NCI-H1092 treated with DMSO at 0.1 percent for 48 hours (cell line): ENCODE measurements around the gene TRIM37.

Experiments
- DNase-seq: peaks from one replicate; lab custom pipeline; 2025; lab: John Stamatoyannopoulos, UW

Gene TRIM37

GRCh38 chr17:59037960-59038359, 68.7 kb downstream of the TRIM37 start:
- no peak for DNase-seq

DNA sequence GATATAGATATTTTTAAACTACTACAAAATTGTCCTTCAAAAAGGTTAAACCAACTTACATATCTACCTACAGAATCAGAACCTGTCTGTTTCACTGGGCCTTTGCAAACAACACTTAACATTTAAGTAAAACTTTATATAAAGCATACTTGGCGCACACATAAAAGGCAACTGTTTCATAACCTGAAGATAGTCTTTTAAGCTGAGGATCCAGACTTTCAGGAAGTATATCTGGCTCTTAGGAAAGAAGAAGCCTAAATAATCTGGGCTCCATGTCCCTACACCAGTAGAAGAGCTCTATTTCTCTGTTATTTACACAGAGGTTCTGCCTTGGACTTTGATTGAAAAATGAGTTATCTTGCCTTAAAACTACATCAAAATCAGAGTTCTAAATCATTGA, 75.9 kb downstream of the TRIM37 start:
- DNase-seq: no peak

DNA sequence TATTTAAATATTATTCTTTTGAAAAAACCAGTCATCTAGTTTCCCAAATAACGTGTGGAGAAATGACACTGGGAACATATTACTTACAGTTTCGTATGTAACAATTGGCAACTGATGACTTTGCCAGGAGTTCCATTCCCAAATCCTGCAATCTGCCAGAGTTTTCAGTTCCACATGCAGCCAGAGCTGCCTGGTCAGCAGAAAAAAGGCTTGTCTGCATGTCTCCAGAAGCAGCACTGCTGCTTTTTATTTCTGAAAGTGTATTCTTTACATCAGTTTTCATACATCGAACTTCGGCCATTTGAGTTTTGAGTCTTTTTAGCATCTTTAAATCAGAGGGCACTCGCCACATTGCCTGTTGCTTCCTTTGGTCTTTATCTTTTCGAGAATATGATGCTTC, 78.4 kb downstream of the TRIM37 start:
- no peak for DNase-seq

DNA sequence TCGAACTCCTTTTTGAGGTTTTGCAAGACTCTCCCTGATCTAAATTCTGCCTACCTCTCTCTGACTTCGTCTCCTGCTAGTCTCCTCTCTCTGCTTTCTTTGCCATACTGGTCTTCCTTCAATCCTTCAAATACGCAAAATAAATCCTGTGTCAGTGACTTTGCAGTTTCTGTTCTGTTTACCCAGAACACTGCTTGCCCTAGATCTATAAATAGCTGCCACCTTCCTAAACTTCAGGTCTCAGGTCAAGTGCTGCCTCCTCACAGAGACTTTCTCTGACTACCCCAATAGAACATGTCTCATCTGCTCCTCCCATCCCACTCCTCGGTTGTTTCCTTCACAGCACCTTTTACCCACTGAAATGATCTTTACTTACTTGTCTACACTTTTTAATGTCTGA, 78.9 kb downstream of the TRIM37 start:
- DNase-seq: no peak

GRCh38 chr17:59026176-59026939, 80.3 kb downstream of the TRIM37 start:
- DNase-seq: no peak

GRCh38 chr17:59024916-59025315, 81.8 kb downstream of the TRIM37 start:
- no peak for DNase-seq

DNA sequence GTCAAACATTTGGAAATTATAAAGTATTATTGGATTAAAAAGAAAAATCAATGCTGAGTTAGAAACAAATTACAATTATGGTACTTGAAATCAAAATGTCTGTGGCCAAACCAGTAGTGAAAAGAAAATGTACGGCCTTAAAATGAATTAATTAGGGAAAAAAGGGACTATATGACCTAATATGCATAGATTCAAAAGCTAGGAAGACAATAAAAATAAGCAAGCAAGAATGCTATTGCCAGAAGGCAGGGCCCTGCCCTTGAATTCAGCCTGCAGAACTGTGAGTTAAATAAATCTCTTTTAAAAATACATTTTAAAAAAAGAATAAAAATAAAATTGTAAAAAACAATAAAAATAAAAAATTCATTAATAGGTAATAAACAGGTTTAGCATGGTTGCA, 88.7 kb downstream of the TRIM37 start:
- no peak for DNase-seq

GRCh38 chr17:59011975-59012374, 94.7 kb downstream of the TRIM37 start:
- DNase-seq: no peak

DNA sequence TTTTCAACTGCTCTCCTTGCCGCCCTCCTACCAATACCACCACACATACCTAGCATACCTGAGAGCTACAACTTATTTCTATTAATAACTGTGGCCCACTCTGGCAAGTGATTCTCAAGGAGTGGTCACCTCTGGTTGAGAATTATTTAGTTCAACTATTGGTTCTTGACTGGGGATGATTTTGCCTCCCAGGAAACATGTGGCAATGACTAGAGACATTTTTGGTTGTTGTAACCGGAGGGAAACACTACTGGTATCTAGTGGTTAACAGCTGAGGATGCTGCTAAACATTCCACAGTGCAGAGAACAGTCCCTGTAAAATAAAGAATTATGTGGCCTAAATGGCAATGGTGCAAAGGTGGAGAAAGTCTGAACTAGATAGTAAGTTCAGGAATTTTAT, 96.7 kb downstream of the TRIM37 start:
- no peak for DNase-seq

- DNase-seq: no peak
These were observed 97.9 kb downstream of the TRIM37 start for GRCh38 chr17:59008737-59009136.

DNA sequence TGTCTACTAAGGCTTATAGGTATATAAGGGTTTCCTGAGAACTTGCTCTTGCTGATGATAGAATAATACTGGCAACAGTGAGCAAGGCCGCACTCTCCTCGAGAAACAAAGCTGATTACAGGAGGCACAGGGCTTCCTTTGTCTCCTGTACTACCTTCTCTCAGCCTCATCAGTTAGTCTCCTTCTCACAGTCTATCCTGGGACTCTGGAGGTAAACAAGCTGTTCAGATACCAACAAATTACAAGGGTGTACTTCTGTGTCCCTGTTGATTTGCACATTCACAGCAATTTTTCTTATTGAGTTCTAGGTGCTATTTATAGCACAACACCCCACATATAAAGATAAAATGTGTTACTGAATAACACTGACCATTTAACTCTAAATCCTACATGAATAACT, 98.7 kb downstream of the TRIM37 start:
- DNase-seq: no peak

DNA sequence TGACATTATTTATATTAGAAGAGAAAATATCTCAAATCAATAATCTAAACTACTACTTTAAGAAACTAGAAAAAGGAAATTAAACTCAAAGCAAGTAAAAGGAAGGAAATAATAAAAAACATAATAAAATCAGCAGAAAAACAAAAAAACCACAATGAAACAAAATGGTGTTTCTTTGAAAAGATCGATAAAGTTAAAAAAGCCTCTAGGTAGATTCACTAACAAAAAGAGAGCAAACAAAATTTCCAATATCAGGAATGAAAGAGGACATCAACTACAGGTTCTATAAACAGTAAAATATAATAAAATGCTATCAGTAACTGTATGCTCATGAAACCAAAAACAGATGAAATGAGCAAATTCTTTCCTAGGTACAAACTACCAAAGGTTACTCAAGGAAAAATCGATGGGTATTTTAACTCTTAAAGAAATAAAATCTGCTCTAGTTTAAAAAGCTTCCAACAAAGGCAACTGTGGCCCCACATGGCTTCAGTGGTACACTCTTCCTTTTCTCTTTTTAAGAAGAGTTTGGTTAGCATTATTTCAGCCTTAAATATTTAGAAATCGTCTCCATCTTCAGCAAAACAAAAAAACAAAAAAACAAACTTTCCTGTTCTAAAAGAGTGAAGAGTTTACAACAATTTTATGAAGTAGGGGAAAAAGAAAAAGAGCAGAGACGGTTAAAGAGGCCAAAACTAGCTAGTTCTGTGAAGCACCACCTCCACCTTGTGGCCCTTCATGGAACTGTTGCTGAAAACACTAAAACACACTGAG, 102.2 kb downstream of the TRIM37 start:
- peak; percentile 59 for DNase-seq

DNA sequence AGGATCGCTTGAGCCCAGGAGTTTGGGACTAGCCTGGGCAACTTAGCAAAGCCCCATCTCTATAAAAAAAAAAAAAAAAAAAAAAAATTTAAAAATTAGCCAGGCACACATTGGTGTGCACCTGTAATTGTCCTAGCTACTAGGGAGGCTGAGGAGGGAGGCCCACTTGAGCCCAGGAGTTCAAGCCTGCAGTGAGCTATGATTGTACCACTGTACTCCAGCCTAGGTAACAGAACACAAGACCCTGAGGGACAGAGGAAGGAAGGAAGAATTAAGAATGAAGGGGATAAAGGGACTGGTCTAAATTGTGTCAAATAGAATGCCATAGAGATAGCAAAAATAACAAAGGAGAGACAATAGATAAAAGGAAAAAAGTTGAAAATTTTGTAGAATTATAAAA, 102.8 kb downstream of the TRIM37 start:
- DNase-seq: no peak

GRCh38 chr17:59002848-59003247, 103.8 kb downstream of the TRIM37 start:
- no peak for DNase-seq

DNA sequence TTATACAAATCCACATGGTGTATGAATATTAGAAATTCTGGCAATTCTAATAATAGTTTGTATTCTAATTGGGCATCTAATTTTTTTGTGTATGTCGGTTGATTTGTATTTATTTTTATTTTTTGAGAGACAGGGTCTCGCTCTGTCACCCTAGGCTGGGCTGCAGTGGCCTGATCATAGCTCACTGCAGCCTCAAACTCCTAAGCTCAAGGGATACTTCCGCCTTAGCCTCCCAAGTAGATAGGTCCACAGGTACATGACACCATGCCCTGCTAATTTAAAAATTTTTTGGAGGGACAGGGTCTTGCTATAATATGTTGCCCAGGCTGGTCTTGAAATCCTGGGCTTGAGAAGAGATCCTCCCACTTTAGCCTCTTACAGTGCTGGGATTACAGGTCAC, 104.6 kb downstream of the TRIM37 start:
- no peak for DNase-seq

- DNase-seq: no peak
These were observed 105.4 kb downstream of the TRIM37 start for GRCh38 chr17:59001158-59001814.

- no peak for DNase-seq
These were observed 106.7 kb downstream of the TRIM37 start for GRCh38 chr17:59000022-59000421.

DNA sequence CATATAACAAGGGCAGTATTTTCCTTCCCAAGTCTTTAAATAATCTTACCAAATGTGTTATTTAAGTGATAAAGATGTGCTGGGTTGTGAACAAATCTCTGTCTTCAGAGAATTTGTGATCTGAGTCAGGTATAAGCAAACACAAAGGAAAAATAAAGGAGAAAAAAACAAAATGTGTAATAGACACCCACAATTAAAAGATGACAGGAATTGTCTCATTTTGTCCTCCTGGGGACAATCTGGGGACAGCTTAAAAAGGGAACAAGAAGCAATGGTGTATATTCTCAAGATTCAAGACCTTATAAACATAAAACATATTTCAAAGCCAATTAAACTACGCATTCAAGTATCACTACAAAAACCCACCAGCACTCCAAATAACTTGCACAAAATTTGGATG, 107.2 kb downstream of the TRIM37 start:
- no peak for DNase-seq

DNA sequence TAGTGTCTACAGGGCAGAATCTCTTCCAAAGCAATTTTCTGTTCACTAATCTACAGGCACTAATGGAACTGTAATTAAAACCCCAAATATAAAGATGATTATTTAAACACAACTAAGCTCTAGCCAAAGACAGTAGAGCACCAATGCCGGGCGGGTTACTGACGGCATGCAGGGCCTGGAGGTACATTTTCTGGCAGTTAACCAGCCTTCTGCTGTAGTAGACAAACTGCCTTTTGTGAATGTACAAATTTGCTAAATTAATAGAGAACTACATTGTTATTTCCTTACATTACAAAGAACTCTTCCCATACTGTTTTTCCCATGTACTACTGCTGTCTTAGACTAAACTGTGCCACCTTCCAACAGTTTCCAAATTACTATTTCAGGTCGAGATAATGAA, 107.8 kb downstream of the TRIM37 start:
- DNase-seq: no peak

DNA sequence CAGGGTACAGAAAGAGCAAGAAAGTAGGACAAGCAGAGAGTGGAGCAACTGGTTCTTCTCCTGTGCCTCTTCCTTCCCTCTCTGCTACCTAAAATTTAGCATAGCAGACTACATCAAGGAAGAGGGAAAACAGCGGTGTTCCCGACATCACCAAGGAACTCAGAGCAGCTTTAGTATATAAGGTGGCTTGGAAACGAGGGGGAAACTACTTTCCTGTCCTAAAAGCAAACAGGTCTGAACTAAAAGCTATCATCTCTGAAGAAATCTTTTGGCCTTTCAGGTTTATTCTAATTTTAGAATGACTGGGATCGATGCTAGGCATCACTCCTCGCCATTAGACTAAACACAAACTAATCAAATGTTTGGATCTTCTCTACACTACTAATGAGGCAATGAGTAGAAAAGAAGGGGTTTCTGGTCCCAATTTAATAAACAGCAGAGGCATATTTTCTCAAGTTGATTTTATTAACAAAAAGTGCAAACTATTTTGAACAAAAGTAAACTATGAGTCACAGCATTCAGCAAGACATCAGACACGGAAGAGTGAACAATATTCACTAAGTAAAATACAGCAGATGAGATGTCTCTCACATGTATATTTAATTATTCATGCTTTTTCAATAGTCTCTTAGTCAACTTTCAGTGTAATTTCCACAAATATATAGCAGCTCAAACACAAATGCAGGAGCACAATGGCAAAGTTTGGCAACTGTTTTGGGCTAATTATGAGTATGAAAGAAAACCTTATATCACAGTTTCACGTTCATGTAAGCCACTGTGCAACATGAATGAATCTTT, 108.7 kb downstream of the TRIM37 start:
- DNase-seq: no peak

DNA sequence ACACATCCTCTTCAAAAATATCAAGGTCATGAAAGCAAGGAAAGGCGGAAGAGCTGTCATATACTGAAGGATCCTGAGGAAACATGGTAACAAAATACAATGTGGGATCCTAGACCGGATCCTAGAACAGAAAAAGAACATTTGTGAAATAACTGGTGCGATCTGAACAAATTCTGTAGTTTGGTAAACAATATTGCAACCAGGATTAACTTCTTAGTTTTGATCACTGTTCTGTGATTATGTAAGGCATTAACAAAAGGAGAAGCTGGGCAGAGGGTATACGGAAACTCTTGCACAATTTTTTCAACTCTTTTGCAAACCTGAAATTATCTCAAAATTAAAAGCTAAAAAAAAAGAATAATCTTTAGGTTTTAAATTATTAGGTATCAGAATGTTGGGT, 109.7 kb downstream of the TRIM37 start:
- no peak for DNase-seq

DNA sequence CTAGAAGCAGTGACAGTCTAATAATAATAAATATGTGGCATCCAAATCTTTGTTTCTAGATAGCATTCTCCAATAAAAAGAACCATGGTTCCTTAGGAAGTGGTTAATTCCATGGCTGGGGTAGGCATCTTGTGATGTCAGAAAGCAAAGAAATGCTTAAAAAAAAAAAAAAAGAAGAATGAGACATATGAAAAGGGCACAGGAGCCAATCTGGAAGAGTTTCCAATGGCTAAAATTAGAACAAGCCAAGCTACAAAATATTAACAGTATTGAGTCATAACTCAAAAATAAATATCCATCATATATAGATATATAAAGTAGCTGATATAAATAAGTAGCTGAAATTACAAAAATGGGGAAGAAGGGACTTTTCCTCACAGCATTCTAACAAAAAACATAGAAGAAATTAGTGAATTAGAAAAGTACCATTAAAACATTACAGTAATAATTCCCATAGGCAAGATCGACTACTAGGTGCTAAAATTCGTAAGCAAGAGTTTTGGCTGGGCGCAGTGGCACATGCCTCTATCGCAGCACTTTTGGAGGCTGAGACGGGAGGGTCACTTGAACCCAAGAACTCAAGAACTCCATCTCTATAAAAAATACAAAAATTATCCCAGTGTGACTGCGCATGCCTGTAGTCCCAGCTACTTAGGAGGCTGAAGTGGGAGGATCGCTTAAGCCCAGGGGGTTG, 111.3 kb downstream of the TRIM37 start:
- DNase-seq: no peak
